COLO668 (cell line): ENCODE measurements around the gene UNC50.

ENCODE experiments used
- DNase-seq: peaks from one replicate; lab custom pipeline; 2025; ENCODE audit not compliant: unreplicated experiment; lab: John Stamatoyannopoulos, UW

Gene UNC50

DNA sequence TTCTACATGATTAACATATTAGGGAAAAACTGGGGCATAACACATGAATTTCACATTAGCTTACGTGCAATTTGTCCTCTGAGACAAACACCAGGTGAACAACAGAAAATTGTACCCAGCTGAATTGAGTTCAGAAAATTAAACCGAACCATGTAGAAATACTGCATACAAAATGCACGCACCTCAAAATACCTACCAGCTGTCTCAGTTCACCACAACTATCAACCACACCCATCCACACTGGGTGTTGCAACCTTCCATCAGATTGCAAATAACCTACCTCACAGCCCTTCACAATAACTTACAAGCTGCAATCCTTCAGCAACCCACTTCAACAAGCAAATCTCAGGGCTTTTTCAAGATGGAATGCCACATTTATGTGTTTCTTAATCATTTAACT, 55.9 kb downstream of the UNC50 start:
- no peak for DNase-seq

DNA sequence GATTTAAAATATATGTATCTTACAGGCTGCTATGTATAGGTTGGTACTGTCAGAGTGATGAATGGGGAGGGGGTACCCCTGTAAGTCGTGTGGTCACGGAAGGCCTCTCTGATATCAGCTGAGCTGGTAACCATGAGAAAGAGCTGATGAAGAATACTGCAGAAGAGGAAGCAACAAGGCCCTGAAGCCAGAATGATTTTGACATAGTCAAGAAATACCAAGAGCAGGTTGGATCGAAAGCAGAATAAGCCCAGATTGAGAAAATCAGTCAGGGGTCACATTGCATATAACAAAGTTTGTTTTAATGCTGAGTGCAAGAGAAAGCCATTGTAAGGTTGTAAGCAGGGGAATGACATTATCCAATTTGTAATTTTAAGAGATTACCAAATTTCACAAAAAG, 57.3 kb downstream of the UNC50 start:
- DNase-seq, result no peak
